Liver (tissue), 9 donors: ENCODE data around the gene DUSP14. TPM values are rescaled to one million over a fixed set of nuclear protein-coding genes. Genes with fewer than 3 reads are reported as not detected.
"Not testable (repeated sequence)": the region's sequence is repeated elsewhere in the genome, so short reads cannot be mapped to it uniquely, and the experiment has no call there.

ENCODE experiments used
- DNase-seq: peaks from one replicate; pipeline ENCODE4 v3.0.0-alpha.2; 2017; ENCODE audit warnings: low spot score
- H3K27ac ChIP-seq, 2 donors: one replicate each; pipeline ENCODE4 v1.7.0; 2013; ENCODE audit warnings: inconsistent platforms in 2 of 2, low read length in 2 of 2, control low read depth in 1 of 2, low read depth in 1 of 2, mild to moderate bottlenecking in 1 of 2
- H3K27me3 ChIP-seq, 4 donors: one replicate each; pipeline versions ENCODE4 v1.6.1 to v1.7.0; 2013; ENCODE audit warnings: low read length in 3 of 4, inconsistent platforms in 1 of 4, mild to moderate bottlenecking in 1 of 4, moderate library complexity in 1 of 4; ENCODE audit not compliant: control insufficient read depth in 4 of 4, insufficient read depth in 4 of 4
- H3K36me3 ChIP-seq, 4 donors: one replicate each; pipeline versions ENCODE4 v1.6.1 to v1.7.0; 2013; ENCODE audit warnings: low read length in 3 of 4, mild to moderate bottlenecking in 3 of 4, low read depth in 1 of 4, moderate library complexity in 1 of 4; ENCODE audit not compliant: control insufficient read depth in 4 of 4, insufficient read depth in 3 of 4
- H3K4me1 ChIP-seq, 4 donors: one replicate each; pipeline versions ENCODE4 v1.6.1 to v1.7.0; 2013; ENCODE audit warnings: low read length in 3 of 4, mild to moderate bottlenecking in 3 of 4, moderate library complexity in 1 of 4; ENCODE audit not compliant: control insufficient read depth in 4 of 4, insufficient read depth in 4 of 4
- H3K4me3 ChIP-seq, 3 donors: one replicate each; pipeline versions ENCODE4 v1.6.1 to v1.7.0; 2013; ENCODE audit warnings: low read length in 3 of 3, control low read depth in 1 of 3, low read depth in 1 of 3, mild to moderate bottlenecking in 1 of 3
- H3K9ac ChIP-seq, 2 donors: one replicate each; pipeline ENCODE4 v1.7.0; 2013; ENCODE audit warnings: low read length in 2 of 2, mild to moderate bottlenecking in 2 of 2, moderate library complexity in 2 of 2, control low read depth in 1 of 2, low read depth in 1 of 2
- H3K9me3 ChIP-seq, 4 donors: one replicate each; pipeline versions ENCODE4 v1.6.1 to v1.7.0; 2013; ENCODE audit warnings: low read length in 3 of 4; ENCODE audit not compliant: control insufficient read depth in 4 of 4
- CTCF ChIP-seq: fragments of 150-350 bp; IDR thresholded peaks from 2 replicates; pipeline ENCODE4 v1.5.1; 2017; ENCODE audit warnings: improper control_type of control experiment, low read depth, low read length; ENCODE audit not compliant: missing input control
- EGR1 ChIP-seq, 2 donors: IDR thresholded peaks; 2 replicates each; pipeline ENCODE4 v1.6.1; 2016 to 2018; ENCODE audit warnings: antibody characterized with exemption in 2 of 2, low read depth in 2 of 2
- FOXA1 ChIP-seq: IDR thresholded peaks from 2 replicates; pipeline ENCODE4 v1.6.1; 2016; ENCODE audit warnings: antibody characterized with exemption
- FOXA2 ChIP-seq: IDR thresholded peaks from 2 replicates; pipeline ENCODE4 v1.6.1; 2016; ENCODE audit warnings: antibody characterized with exemption
- GABPA ChIP-seq, 2 donors: IDR thresholded peaks in 1 of 2; conservative IDR thresholded peaks in 1 of 2; 2 replicates each; pipeline ENCODE4 v1.6.1; 2016; ENCODE audit warnings: antibody characterized with exemption in 2 of 2, mild to moderate bottlenecking in 1 of 2, moderate library complexity in 1 of 2
- HNF4A ChIP-seq, 2 donors: conservative IDR thresholded peaks; 2 replicates each; pipeline ENCODE4 v1.6.1; 2016; ENCODE audit warnings: antibody characterized with exemption in 2 of 2, mild to moderate bottlenecking in 2 of 2
- HNF4G ChIP-seq: IDR thresholded peaks from 2 replicates; pipeline ENCODE4 v1.6.1; 2016; ENCODE audit warnings: antibody characterized with exemption
- MAX ChIP-seq: IDR thresholded peaks from 2 replicates; pipeline ENCODE4 v1.6.1; 2016; ENCODE audit warnings: antibody characterized with exemption
- RXRA ChIP-seq, 2 donors: IDR thresholded peaks; 2 replicates each; pipeline ENCODE4 v1.6.1; 2017 to 2018; ENCODE audit warnings: antibody characterized with exemption in 2 of 2, mild to moderate bottlenecking in 1 of 2
- SP1 ChIP-seq: IDR thresholded peaks from 2 replicates; pipeline ENCODE4 v1.6.1; 2018; ENCODE audit warnings: antibody characterized with exemption, mild to moderate bottlenecking
- TAF1 ChIP-seq: conservative IDR thresholded peaks from 2 replicates; pipeline ENCODE4 v1.6.1; 2016; ENCODE audit warnings: antibody characterized with exemption, mild to moderate bottlenecking
- YY1 ChIP-seq: IDR thresholded peaks from 2 replicates; pipeline ENCODE4 v1.6.1; 2016; ENCODE audit warnings: antibody characterized with exemption, mild to moderate bottlenecking
- WGBS: extraction: QIAGEN DNeasy Blood & Tissue Kit; methylation state at CpG from one replicate; pipeline ENCODE4 v1.1.7; 2013; 5-methylcytosine and 5-hydroxymethylcytosine counted together
- polyA plus RNA-seq, 2 donors: library from polyadenylated mRNA; stranded (reverse) in 1 of 2; unstranded in 1 of 2; fragments of 200-250 nt in 1 of 2; fragments of >200 nt in 1 of 2; fragmentation: Nextera tagmentation in 1 of 2; extraction: Ambion mirVana in 1 of 2; gene quantifications; one replicate each; pipeline versions ENCODE4 v1.2.1 to v1.2.3, GENCODE V29; 2013 to 2015
- total RNA-seq, 2 donors: library from RNA; depleted of rRNA; stranded (reverse); fragments of >200 nt; gene quantifications; one replicate each; pipeline ENCODE4 v1.2.3, GENCODE V29; 2014
- TF ChIP-seq, protein P1 (sequence below): IDR thresholded peaks from 2 replicates; pipeline ENCODE4 v1.6.1; 2016; ENCODE audit warnings: antibody characterized with exemption
- donor health status: healthy.
- donor health status: healthy.
- donor health status: healthy.
- donor health status: healthy.
- donor health status: healthy.

Gene DUSP14
- total and polyA plus RNA-seq, 4 donors, result 6.3 to 15.7 (median 13.8) TPM

DNA sequence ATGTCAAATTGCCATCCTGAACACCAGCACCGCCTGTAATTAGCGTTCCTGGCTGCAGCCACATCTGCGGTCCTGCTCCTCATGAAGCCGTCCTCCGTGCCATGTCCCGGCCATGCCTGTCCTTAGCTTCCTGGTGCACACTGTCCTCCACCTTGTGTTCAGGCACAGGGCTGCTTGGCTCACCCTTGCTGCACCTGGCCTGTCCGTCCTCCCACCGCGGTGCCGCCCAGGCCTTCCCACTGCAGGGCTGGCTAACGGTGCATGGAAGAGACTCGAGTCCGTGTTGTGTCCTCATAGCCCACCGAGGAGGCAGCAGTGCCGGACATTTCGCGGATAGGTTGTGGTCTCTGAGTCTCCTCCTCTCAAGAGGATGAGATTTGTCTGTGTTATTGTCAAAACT is 20.4 kb downstream of the DUSP14 start:
- peaks cover 4 to 42% (median 27%) of the 10 kb centered on the region in 4 donors for H3K4me1 ChIP-seq
- TF ChIP-seq TAF1 (no peak), YY1 (no peak)
- TF ChIP-seq, protein P1, sequence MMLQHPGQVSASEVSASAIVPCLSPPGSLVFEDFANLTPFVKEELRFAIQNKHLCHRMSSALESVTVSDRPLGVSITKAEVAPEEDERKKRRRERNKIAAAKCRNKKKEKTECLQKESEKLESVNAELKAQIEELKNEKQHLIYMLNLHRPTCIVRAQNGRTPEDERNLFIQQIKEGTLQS, result no peak
- no peak overlapping the region for H3K27ac ChIP-seq
- no peaks in the 10 kb centered on the region for H3K27me3 ChIP-seq
- WGBS, result 96% methylated on average over 17 of the region's 17 CpGs
- H3K9me3 ChIP-seq, result no peaks in the 10 kb centered on the region
- peaks cover 0 to 5% (median 0%) of the 10 kb centered on the region in 4 donors for H3K36me3 ChIP-seq
- no peak for DNase-seq
- H3K9ac ChIP-seq, result no peak overlapping the region
- H3K4me3 ChIP-seq, result no peak overlapping the region

DNA sequence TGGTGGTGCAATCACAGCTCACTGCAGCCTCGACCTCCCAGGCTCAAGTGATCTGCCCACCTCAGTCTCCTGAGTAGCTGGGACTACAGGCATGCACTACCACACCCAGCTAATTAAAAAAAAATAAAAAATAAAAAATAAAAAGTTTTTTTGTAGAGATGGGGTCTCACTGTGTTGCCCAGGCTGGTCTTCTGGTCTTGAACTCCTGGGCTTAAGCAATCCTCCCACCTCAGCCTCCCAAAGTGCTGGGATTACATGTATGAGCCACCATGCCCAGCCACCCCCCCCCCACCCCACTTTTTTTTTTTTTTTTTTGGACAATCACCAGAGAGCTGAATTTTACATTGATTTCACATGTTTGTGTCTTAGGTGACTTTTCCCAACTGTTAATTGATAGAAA is 22.0 kb downstream of the DUSP14 start:
- not testable (repeated sequence) for H3K36me3 ChIP-seq, H3K27me3 ChIP-seq, H3K9ac ChIP-seq, H3K4me3 ChIP-seq, DNase-seq, H3K27ac ChIP-seq, H3K9me3 ChIP-seq
- H3K4me1 ChIP-seq, result peaks cover 4 to 38% (median 23%) of the 10 kb centered on the region in 4 donors
- 76% methylated on average over 1 of the region's 1 CpG for WGBS

DNA sequence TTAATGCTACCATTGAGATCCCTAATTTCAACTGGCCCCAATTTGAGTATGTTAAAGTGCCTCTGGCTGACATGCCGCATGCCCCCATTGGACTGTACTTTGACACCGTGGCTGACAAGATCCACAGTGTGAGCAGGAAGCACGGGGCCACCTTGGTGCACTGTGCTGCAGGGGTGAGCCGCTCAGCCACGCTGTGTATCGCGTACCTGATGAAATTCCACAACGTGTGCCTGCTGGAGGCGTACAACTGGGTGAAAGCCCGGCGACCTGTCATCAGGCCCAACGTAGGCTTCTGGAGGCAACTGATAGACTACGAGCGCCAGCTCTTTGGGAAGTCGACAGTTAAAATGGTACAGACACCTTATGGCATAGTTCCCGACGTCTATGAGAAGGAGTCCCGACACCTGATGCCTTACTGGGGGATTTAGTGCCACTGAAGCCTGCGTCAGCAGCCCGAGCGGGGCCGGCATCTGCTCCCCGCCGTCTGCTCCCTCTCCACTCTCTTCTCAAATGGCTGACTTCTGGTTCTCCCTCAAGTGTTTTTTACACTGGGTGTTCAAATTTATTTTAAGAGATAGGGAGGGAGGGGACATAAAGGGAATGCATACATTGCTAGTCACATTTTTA is 22.9 kb downstream of the DUSP14 start:
- H3K4me1 ChIP-seq, result peaks cover 3 to 29% (median 15%) of the 10 kb centered on the region in 4 donors
- H3K27ac ChIP-seq, result peak overlapping the region; percentile 33 to 43
- no peaks in the 10 kb centered on the region for H3K9me3 ChIP-seq
- peaks cover 3 to 12% (median 8%) of the 10 kb centered on the region in 4 donors for H3K36me3 ChIP-seq
- peak; percentile 41 for DNase-seq
- 67% methylated on average over 24 of the region's 24 CpGs for whole genome bisulfite sequencing
- TF ChIP-seq FOXA1 (no peak), EGR1 (IDR thresholded peaks at IDR 0.05; ENCODE audit: low read depth in 2 of 2) (no peak), GABPA (IDR thresholded peaks at IDR 0.05 in 1 of 2, conservative IDR thresholded peaks at IDR 0.05 in 1 of 2) (peak in 1 of 2 donors; percentile 13), MAX (peak; percentile 65), CTCF (no peak), RXRA (IDR thresholded peaks at IDR 0.05) (peak; percentile 80 to 86), HNF4A (conservative IDR thresholded peaks at IDR 0.05) (peak; percentile 95), FOXA2 (peak; percentile 19), YY1 (peak; percentile 49), HNF4G (peak; percentile 48), SP1 (peak; percentile 76)
- no peaks in the 10 kb centered on the region for H3K27me3 ChIP-seq
- H3K9ac ChIP-seq, result no peak overlapping the region
- H3K4me3 ChIP-seq, result no peak overlapping the region
